ENCODE results near the gene MTHFD2L.

The MTHFD2L gene

GRCh38 chr4:74223801-74224200 lies 65.9 kb downstream of the MTHFD2L start:
- Histone ChIP-seq H3K27ac (ENCODE audit: extremely low read depth, low read depth, low read length) (no peak overlapping the region), H3K4me3 (ENCODE audit: low read depth, low read length) (no peak overlapping the region), H3K9me3 (ENCODE audit: control insufficient read depth, insufficient read depth, low read depth, low read length) (no peaks in the 10 kb centered on the region), H3K36me3 (ENCODE audit: control insufficient read depth in 2 of 2, insufficient read depth in 1 of 2, low read length in 2 of 2) (no peaks in the 10 kb centered on the region), H3K4me1 (ENCODE audit: control insufficient read depth, insufficient read depth, low read length) (no peaks in the 10 kb centered on the region)
- ChIA-PET POLR2A (no interaction called here), CTCF (no interaction called here)
- no peak for TF ChIP-seq ZSCAN23 (tag by site-specific recombination; IDR thresholded peaks at IDR 0.05)
- no peak for TF ChIP-seq ZNF223 (tag by site-specific recombination; IDR thresholded peaks at IDR 0.05)
- no peak for TF ChIP-seq HOXC10 (CRISPR knock-in tag; IDR thresholded peaks at IDR 0.05)
- TF ChIP-seq PRDM4 (tag by site-specific recombination; IDR thresholded peaks at IDR 0.05): no peak
- no peak for TF ChIP-seq ZNF350 (tag by site-specific recombination; IDR thresholded peaks at IDR 0.05)
- no peak for TF ChIP-seq ZNF416 (tag by site-specific recombination; IDR thresholded peaks at IDR 0.05)
- TF ChIP-seq INSM2 (tag by site-specific recombination; IDR thresholded peaks at IDR 0.05): no peak
- no peak for TF ChIP-seq ZNF426 (tag by site-specific recombination; IDR thresholded peaks at IDR 0.05)
- no peak for TF ChIP-seq ZSCAN18 (tag by site-specific recombination; IDR thresholded peaks at IDR 0.05)
- TF ChIP-seq ZNF544 (tag by site-specific recombination; IDR thresholded peaks at IDR 0.05): no peak
- TF ChIP-seq ZNF37A (tag by site-specific recombination; IDR thresholded peaks at IDR 0.05): no peak

- Histone ChIP-seq H3K4me3 (ENCODE audit: low read depth, low read length) (no peak overlapping the region), H3K4me1 (ENCODE audit: control insufficient read depth, insufficient read depth, low read length) (no peaks in the 10 kb centered on the region), H3K9me3 (ENCODE audit: control insufficient read depth, insufficient read depth, low read depth, low read length) (no peaks in the 10 kb centered on the region), H3K27ac (ENCODE audit: extremely low read depth, low read depth, low read length) (no peak overlapping the region), H3K36me3 (ENCODE audit: control insufficient read depth in 2 of 2, insufficient read depth in 1 of 2, low read length in 2 of 2) (no peaks in the 10 kb centered on the region)
- ChIA-PET CTCF (interaction anchor here (0.5 to 2.9 kb wide), 41 partner anchors 10 to 1131 kb away, joined by 3 to 19 read pairs (median 3); partner anchors contain the start of gene EPGN), POLR2A (no interaction called here)
- TF ChIP-seq ZNF654 (tag by site-specific recombination; IDR thresholded peaks at IDR 0.05; ENCODE audit: low read depth) (peak; percentile 32), ZNF362 (tag by site-specific recombination; IDR thresholded peaks at IDR 0.05) (no peak)
These were observed 71.0 kb downstream of the MTHFD2L start for GRCh38 chr4:74228691-74229640.
